Measurements from ENCODE around the gene ZNF396. TPM values are rescaled to one million over a fixed set of nuclear protein-coding genes. Genes with fewer than 3 reads are reported as not detected.

Gene ZNF396
- polyA plus RNA-seq, 2 of the 4 experiments (the other 2 are of a cell fraction) = 0.94 to 1.3 TPM

- CTCF ChIA-PET = no interaction called here
- FAIRE-seq (no peak), DNase-seq (ENCODE audit: low read depth in 1 of 2, low spot score in 1 of 2) (no peak), ATAC-seq (no peak)
- H3K4me2 ChIP-seq = no peak overlapping the region
- H3K4me1 ChIP-seq = no peaks in the 10 kb centered on the region
- WGBS (ENCODE audit: missing lambda C conversion rate) = 73% methylated on average over 4 of the region's 4 CpGs
- H3K4me3 ChIP-seq = no peak overlapping the region
- TF ChIP-seq NPAS2 (CRISPR knock-in tag; IDR thresholded peaks at IDR 0.05; ENCODE audit: borderline replicate concordance) (no peak), TP53 (CRISPR knock-in tag; IDR thresholded peaks at IDR 0.05) (no peak), FOSL2 (IDR thresholded peaks at IDR 0.05) (no peak), FOSL2 (CRISPR knock-in tag; IDR thresholded peaks at IDR 0.05) (no peak), ZFP36 (IDR thresholded peaks at IDR 0.05; ENCODE audit: borderline replicate concordance, partially characterized antibody) (no peak), EHMT2 (IDR thresholded peaks at IDR 0.05; ENCODE audit: low read depth) (no peak), CHD2 (IDR thresholded peaks at IDR 0.05; ENCODE audit: low read length, partially characterized antibody) (no peak), RARB (CRISPR knock-in tag; IDR thresholded peaks at IDR 0.05) (no peak), HOXB13 (CRISPR knock-in tag; IDR thresholded peaks at IDR 0.05; ENCODE audit: low read depth) (no peak), RFX5 (IDR thresholded peaks at IDR 0.05) (no peak), EP300 (IDR thresholded peaks at IDR 0.05) (no peak), ZNF302 (CRISPR knock-in tag; IDR thresholded peaks at IDR 0.05) (no peak), REST (IDR thresholded peaks at IDR 0.05) (no peak), MAFK (IDR thresholded peaks at IDR 0.05; ENCODE audit: partially characterized antibody) (no peak)
- peaks cover 7% of the 10 kb centered on the region; the same call in 2 of the 3 replicates for H3K9me3 ChIP-seq
- POLR2A ChIA-PET = no interaction called here
- H3K27ac ChIP-seq = no peak overlapping the region
Measured at GRCh38 chr18:35418610-35419009, 41.5 kb upstream of the ZNF396 start.

DNA sequence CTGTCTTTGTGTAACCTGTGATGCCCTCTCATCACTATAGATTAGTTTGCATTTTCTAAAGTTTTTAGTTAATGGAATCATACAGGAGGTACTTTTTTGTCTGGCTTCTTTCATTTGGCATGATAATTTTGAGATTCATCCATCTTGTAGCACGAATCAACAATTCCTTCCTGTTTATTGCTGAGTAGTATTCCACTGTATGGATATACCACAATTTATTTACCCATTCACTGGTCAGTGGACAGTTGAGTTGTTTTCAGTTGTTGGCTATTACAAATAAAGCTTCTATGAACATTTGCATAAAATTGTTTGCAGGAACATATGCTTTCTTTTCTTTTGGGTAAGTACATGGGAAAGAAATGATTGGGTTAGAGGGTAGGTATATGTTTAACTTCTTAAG lies 40.1 kb upstream of the ZNF396 start:
- WGBS (ENCODE audit: missing lambda C conversion rate) = 4% methylated on average over 1 of the region's 1 CpG
- ChIA-PET POLR2A (no interaction called here), CTCF (no interaction called here)
- H3K4me3 ChIP-seq = no peak overlapping the region
- TF ChIP-seq, protein P1, sequence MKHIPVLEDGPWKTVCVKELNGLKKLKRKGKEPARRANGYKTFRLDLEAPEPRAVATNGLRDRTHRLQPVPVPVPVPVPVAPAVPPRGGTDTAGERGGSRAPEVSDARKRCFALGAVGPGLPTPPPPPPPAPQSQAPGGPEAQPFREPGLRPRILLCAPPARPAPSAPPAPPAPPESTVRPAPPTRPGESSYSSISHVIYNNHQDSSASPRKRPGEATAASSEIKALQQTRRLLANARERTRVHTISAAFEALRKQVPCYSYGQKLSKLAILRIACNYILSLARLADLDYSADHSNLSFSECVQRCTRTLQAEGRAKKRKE (CRISPR knock-in tag; IDR thresholded peaks at IDR 0.05; ENCODE audit: low read depth) = no peak
- no peak for TF ChIP-seq TP53 (CRISPR knock-in tag; IDR thresholded peaks at IDR 0.05)
- TF ChIP-seq KDM1A (IDR thresholded peaks at IDR 0.05; ENCODE audit: low read depth) = 0 out of 2 replicates have a peak, but pooled peaks have one; percentile 72
- TF ChIP-seq ZNF302 (CRISPR knock-in tag; IDR thresholded peaks at IDR 0.05) = no peak
- no peak for TF ChIP-seq HDAC2 (IDR thresholded peaks at IDR 0.05)
- no peak for TF ChIP-seq EHMT2 (IDR thresholded peaks at IDR 0.05; ENCODE audit: low read depth)
- FAIRE-seq (no peak), ATAC-seq (no peak), DNase-seq (ENCODE audit: low read depth in 1 of 2, low spot score in 1 of 2) (no peak)
- H3K9me3 ChIP-seq = peaks cover 7% of the 10 kb centered on the region; the same call in 2 of the 3 replicates
- H3K4me1 ChIP-seq = no peaks in the 10 kb centered on the region
- H3K4me2 ChIP-seq = no peak overlapping the region
- no peak overlapping the region for H3K27ac ChIP-seq

GRCh38 chr18:35415511-35416073 lies 38.5 kb upstream of the ZNF396 start:
- DNase-seq (ENCODE audit: low read depth in 1 of 2, low spot score in 1 of 2) (no peak), FAIRE-seq (no peak), ATAC-seq (no peak)
- ChIA-PET CTCF (no interaction called here), POLR2A (no interaction called here)
- Histone ChIP-seq H3K9me3 (peaks cover 7% of the 10 kb centered on the region; the same call in 2 of the 3 replicates), H3K27ac (no peak overlapping the region), H3K4me2 (peak overlapping the region; percentile 21; the same call in 1 of the 3 replicates), H3K4me1 (no peaks in the 10 kb centered on the region), H3K4me3 (no peak overlapping the region)
- 68% methylated on average over 5 of the region's 5 CpGs for WGBS (ENCODE audit: missing lambda C conversion rate)
- TF ChIP-seq, protein P1 (CRISPR knock-in tag; IDR thresholded peaks at IDR 0.05; ENCODE audit: low read depth) = no peak
- TF ChIP-seq RAD21 (conservative IDR thresholded peaks at IDR 0.05 in 1 of 2, IDR thresholded peaks at IDR 0.05 in 1 of 2) (no peak), TP53 (CRISPR knock-in tag; IDR thresholded peaks at IDR 0.05) (no peak), MAZ (IDR thresholded peaks at IDR 0.05; ENCODE audit: borderline replicate concordance, low read depth, low read length) (no peak), POLR2AphosphoS2 (conservative IDR thresholded peaks at IDR 0.05; ENCODE audit: low read length) (no peak), HEYL (CRISPR knock-in tag; IDR thresholded peaks at IDR 0.05) (no peak), KDM5A (IDR thresholded peaks at IDR 0.05) (no peak), REST (IDR thresholded peaks at IDR 0.05) (no peak)
- TF ChIP-seq, protein P2, sequence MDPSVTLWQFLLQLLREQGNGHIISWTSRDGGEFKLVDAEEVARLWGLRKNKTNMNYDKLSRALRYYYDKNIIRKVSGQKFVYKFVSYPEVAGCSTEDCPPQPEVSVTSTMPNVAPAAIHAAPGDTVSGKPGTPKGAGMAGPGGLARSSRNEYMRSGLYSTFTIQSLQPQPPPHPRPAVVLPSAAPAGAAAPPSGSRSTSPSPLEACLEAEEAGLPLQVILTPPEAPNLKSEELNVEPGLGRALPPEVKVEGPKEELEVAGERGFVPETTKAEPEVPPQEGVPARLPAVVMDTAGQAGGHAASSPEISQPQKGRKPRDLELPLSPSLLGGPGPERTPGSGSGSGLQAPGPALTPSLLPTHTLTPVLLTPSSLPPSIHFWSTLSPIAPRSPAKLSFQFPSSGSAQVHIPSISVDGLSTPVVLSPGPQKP (IDR thresholded peaks at IDR 0.05; ENCODE audit: low read depth, low read length) = no peak
